WTC11 (cell line): ENCODE measurements around the gene AMN.
A peak's percentile ranks its signal among the peaks of the same experiment; 100 is the strongest.

Experiments
- CTCF ChIP-seq: fragments of 200-600 bp; IDR thresholded peaks from 2 replicates; pipeline ENCODE4 v1.8.0; 2022; ENCODE audit warnings: antibody characterized with exemption
- E2F1 ChIP-seq: sonication (generic); formaldehyde crosslinking; IDR thresholded peaks from 2 replicates; pipeline ENCODE4 v1.8.0; 2022; ENCODE audit warnings: mild to moderate bottlenecking, missing genetic modification reagents
- ELF4 ChIP-seq: sonication (generic); formaldehyde crosslinking; IDR thresholded peaks from 2 replicates; pipeline ENCODE4 v1.8.1; 2022; ENCODE audit warnings: low read depth, mild to moderate bottlenecking, moderate library complexity, missing genetic modification reagents
- ESRRA ChIP-seq: sonication (generic); formaldehyde crosslinking; IDR thresholded peaks from 2 replicates; pipeline ENCODE4 v1.8.1; 2022; ENCODE audit warnings: mild to moderate bottlenecking, missing genetic modification reagents, borderline replicate concordance
- MLX ChIP-seq: sonication (generic); formaldehyde crosslinking; IDR thresholded peaks from 2 replicates; pipeline ENCODE4 v1.8.1; 2023; ENCODE audit warnings: mild to moderate bottlenecking, missing genetic modification reagents, moderate library complexity
- RELA ChIP-seq: sonication (generic); formaldehyde crosslinking; IDR thresholded peaks from 2 replicates; pipeline ENCODE4 v1.8.1; 2022; ENCODE audit warnings: missing genetic modification reagents, mild to moderate bottlenecking, borderline replicate concordance
- ZNF263 ChIP-seq: sonication (generic); formaldehyde crosslinking; IDR thresholded peaks from 2 replicates; pipeline ENCODE4 v1.8.1; 2022; ENCODE audit warnings: low read depth, mild to moderate bottlenecking, moderate library complexity, missing genetic modification reagents

DNA sequence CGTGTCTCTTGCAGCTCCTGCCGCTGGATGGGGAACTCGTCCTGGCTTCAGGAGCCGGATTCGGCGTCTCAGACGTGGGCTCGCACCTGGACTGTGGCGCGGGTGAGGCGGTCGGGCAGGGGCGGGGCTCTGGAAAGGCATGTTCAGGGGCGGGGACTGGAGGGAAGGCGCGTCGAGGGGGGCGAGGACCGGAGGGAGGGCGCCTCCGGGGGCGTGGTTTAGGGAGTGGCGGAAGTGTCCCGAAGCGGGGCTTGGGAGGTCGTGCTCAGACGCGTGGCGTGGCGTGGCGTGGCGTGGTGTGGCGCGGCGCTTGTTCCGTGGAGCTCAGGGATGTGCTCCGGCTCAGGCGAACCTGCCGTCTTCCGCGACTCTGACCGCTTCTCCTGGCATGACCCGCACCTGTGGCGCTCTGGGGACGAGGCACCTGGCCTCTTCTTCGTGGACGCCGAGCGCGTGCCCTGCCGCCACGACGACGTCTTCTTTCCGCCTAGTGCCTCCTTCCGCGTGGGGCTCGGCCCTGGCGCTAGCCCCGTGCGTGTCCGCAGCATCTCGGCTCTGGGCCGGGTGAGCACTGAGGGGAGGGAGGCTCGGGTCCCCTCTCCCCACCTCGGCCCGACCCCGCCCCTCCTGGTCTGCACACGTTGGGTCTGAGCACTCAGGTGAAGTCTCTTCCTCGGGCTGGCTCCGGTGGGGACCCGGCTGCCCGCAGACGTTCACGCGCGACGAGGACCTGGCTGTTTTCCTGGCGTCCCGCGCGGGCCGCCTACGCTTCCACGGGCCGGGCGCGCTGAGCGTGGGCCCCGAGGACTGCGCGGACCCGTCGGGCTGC, 6.2 kb downstream of the AMN start:
- TF ChIP-seq E2F1 (CRISPR knock-in tag) (no peak), ZNF263 (no peak), RELA (peak; percentile 78; the same call in 1 of the 2 replicates), CTCF (no peak), ESRRA (CRISPR knock-in tag) (peak; percentile 57; the same call in 1 of the 2 replicates), MLX (CRISPR knock-in tag) (no peak), ELF4 (CRISPR knock-in tag) (no peak)
